Stimulated activated CD8-positive, alpha-beta memory T cell treated with anti-CD3 and anti-CD28 coated beads, Interleukin-12 subunit alpha, Interleukin-12 subunit beta, amount 100 ng/mL, for 4 hours (primary cell): ENCODE measurements around the gene LNX2.

Experiments
- DNase-seq: peaks from one replicate; pipeline ENCODE4 v3.0.0-alpha.2; 2020; ENCODE audit warnings: low read depth

The LNX2 gene

DNA sequence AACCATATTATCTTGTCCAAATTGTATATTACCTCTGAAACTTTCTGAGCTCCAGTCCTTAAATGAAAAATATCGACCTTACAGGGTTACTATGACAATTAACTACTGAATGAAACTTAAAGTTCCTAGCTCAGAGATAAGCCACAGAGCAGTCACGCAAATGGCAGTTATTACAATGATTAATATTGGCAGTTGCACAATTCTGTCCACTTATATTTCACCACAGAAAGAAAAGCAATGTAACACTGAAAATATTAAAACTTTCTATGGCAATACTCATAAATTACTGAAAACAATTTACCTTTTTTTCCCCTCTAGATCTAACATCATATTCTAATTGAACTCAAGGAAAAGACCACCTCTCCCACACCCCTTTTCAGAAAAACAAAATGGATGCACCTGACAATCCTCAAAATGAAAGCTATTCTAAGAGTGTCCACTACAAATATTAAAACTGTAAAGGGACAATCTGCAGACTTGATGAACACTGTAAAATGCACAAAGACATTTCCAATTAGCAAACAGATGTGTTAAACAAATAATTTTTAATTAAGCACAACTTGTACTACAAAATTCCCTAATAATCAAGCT lies 14.6 kb downstream of the LNX2 start:
- no peak for DNase-seq

DNA sequence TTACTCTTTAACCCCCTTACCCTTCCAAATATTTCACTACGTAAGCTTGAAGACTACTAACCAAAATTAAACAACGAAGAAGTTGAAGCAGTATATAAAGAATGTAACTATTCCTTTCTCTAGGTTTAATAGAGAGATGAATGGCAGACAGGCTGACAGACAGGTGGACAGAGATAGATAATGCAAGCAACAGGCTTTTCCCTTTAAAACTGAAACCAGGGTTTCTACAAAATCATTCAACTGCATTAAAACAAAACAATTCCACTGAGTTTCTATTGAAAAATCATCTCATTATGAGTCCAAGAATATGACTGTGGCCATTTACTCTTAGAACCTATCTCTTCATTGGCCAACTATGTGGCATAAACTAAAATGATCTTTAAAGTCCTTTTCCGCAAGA lies 15.2 kb downstream of the LNX2 start:
- no peak for DNase-seq

DNA sequence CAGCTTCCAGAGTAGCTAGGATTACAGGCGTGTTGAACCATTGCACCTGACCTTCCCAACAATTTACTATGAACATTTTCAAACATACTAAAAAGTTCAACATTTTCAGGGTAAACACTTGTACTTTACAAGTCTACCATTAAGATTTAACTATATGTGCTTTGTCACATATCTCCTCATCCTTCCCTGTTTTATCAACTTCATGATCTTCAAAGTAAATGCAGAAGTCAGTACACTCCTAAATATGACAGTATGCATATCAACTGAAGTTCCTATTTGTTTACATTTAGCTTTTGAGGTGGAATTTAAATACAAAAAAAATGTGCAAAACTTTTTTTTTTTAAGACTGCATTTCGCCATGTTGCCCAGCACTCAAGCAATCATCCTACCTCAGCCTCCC lies 18.5 kb downstream of the LNX2 start:
- no peak for DNase-seq

DNA sequence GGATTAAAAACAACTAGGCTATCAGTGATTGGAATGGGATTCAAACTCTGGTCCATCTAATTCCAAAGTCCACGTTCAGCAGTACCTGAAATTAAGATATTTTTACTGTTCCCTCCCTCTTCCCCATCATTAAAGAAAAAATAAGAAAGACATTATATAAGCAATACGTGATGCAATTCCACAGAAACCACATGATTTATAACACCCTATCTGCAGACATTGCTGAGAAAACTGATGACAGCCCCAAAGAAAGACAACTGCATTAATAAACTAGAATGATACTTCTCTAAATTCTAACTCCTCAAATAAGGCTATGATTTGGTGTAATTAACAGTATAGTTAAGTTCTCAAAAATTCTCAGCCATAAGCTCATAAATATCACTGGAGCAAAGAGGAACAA lies 19.1 kb downstream of the LNX2 start:
- no peak for DNase-seq

DNA sequence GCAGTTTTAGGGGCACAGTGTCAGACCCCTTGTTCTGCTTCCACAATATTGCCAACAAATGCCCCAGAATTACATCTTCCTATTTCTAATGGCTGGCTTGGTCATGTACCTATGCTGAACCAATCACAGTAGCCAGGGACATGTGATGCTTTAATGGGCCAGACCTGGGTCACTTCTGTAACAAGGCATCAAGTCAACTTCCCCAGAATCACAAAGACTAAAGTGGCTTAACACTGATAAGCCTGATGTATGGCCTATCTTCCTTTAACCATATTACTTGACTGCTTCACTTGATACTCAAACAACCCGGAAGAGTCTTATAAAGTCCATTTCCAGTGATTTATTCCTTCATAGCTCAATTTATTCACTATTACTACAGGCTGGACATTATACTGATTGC lies 19.6 kb downstream of the LNX2 start:
- no peak for DNase-seq

DNA sequence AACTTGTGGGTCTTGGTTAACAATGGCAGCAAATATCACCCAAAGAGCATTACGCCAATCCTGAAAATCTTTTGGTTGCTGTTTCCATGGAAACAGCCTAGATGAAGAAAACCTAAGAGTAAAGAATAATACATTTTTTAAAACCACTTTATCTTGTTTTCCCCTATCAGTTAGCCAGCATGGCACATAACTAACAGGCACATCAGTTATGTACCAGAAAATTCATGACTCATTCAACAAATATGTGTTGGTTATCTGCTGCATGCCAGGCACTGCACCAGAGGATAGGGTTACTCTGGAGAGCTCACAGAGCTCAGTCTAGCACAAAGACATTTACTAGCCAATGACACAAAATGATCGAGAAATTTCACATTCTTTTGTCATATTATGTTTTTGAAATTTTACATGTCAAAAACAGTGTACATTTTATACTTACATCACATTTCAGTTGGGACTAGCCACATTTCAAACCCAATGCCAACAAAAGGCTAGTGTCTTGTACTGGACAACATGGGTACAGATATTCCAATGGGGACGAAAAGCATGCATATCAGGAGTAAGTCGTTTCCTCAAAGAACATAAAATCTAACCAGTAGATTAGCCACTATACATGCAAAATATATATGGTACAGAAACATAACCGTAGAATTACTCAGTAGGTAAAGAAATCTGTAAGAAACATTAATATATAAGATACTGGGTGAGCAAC lies 20.3 kb downstream of the LNX2 start:
- no peak for DNase-seq

DNA sequence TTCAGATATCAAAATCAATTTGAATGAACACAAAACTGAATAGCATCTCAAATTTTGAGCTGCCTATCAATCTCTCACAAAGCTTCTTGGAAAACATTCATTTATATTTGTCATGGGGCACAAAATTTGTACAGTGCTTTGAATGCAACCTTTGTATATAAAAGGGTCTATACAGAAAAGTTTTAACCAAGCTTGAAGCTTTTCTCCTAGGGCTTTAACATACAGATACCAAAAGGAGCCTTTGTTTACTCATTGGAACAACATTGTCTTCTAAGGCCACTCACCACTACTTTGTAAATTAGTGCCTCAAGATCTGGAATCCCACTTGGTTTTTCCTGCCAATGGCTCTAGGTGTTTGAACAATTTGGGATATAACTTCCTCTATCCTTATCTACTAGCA lies 21.2 kb downstream of the LNX2 start:
- DNase-seq = no peak

DNA sequence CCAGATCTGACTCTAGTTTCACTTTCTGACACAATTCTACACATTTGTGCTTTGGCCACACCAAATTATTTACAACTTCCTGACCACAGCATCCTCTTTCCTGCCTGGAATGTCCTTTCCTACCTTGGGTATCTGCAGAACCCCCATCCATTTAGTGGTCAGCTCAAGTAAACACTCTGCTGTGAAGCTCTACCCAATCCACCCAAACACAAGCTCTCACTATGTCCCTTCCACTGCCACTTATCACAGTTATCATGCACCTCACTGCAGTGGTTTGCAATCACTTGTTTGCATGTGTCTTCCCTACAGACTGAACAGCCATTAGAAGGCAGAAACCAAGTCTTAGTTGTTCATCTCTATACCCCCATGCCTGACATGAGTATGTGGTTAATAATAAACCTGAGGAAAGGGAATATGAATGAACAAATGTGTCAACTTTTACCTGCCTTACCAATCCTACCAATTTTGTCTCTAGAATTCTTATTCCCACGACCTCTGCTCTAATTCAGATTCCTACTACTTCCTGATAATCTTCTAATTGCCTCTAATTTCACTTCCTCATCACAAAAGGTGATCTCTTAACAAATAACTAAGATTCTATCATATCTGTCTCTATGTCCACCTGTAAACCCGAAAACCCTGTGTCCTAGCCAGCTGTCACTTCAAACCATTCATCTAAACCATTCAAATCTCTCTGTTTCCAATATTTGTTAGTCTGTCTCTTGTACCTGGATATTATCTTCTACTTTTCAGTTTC lies 25.1 kb downstream of the LNX2 start:
- DNase-seq = no peak

DNA sequence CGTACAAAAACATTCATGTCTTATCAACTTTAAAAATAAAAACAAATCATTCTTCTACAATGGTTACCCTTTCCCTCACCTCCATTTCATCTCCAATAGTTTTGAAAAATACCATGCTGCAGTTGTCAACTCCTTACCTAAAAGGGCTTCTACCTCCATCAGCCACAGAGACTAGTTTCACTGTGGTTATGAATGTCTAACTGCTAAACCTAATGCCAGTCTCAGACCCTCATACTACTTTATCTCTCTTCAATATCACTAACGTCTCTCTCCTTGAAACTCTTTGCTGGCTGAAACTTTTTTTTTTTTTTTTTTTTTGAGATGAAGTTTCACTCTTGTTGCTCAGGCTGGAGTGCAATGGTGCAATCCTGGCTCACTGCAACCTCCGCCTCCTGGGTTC lies 27.1 kb downstream of the LNX2 start:
- no peak for DNase-seq

DNA sequence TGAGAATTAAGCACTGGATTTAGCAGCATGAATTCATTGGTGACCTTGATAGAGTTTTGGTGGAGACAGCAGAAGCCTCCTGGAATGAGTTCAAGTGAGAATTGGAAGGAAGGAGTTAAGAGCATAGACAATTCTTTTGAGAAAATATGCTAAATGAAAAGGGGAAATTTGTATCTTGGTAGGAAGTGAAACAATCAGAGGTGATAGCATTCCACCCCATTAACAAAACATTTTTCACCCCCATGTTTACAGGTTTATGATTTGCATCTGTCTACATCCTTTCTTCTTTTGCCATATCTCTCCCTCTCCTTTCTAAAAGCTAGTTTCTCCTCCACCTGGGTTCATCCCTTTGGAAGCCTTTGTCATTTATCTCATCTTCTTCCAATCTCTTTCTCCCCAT lies 27.5 kb downstream of the LNX2 start:
- DNase-seq = no peak

DNA sequence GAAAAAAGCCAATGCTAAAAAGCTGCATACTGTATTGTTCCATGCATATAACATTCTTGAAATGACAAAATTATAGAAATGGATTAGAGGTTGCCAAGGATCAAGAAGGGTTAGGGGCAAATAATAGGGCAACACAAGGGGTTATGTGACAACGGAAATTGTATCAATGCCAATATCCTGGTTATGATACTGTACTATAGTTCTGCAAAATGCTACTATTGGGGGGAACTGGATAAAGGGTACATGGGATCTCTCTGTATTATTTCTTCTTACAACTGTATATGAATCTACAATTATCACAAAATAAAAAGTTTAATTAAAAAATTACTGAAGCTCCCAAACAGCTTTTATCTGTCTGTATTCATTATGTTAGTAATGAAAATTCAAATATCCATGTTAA lies 31.9 kb downstream of the LNX2 start:
- no peak for DNase-seq

DNA sequence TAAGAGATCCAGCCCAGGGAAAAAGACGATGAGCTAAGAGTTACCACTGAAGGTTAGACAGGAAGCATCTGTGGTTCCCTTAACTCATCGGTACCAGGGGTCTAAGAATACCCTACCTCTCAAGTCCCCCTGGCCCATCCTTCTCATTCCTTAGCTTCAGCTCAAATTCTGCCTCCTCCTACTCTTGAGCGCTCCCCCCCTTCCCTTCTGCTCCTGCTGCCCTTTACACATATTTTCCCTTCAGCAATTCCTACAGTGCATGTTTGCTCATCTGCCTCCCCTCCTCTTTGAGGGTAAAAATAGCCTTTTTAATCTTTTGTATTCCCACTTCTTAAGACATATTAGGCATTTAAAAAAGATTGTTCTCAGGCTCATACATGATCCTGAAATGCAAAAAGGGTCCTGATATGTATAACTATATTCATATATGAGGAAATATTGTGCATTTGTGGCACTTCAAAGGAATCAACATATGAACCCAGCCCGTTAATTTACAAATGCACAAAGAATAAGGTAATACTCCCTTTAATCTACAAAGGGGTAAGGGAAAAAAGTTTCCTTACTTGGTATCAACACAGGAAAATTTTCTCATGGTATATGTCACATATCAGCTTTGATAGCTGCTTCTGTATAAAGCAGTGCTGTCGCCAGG lies 33.1 kb downstream of the LNX2 start:
- no peak for DNase-seq

DNA sequence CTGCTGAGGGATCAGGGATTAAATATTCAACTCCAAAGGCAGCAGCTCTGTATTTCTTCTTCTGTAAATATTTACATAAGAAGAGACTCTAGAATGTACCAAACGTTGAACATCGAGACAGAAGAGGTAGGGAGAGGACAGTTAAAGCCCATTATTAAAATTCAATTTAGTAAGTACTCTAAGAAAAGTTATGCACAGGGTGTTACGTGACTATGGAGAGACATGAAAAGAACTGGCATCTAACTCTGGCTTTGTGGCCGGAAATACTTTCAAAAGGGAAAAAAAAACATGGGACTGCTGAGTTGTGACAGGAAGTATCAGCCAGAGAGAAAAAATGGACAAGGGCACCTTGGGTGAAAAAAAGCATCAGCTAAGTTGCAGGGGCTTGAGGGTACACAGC lies 36.7 kb downstream of the LNX2 start:
- DNase-seq = no peak

DNA sequence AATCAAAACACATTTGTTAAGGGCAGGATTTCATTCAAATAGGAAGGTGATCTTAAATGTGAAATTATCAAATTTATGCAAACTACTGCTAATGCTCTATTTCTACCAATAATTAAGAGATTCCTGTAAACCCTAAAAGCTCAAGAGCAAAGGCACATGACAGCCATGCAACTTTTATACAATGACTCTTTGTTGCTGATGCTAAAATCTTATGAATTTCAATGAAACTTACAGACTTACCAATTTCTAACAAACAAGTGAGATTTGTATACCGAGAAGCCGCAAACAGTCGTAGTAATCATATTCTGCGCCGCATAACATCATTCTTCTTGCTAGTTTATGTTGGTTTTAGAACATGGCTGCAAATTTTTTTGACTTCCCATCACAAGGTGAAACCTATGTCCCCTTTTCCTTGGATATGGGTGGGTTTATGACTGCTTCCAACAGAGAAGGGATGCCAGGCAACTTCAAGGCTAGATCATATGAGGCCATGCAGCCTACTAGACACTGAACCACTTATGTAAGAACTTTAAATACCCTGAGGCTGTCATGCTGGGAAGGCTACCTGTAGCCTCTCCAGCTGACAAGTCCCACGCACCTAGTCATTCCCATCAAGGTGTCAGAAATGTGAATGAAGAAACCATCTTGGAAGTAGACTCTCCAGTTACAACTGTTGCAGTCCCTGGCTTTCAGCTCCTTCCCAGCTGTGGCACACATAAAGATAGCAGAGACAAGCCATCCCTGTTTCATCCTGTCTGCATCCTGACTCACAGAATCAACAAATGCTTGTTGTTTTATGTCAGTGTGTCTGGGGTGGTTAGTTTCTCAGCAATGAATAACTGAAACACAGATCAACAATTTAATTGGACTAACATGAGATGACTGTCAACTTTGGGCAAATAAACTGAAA lies 42.0 kb downstream of the LNX2 start:
- DNase-seq = no peak

DNA sequence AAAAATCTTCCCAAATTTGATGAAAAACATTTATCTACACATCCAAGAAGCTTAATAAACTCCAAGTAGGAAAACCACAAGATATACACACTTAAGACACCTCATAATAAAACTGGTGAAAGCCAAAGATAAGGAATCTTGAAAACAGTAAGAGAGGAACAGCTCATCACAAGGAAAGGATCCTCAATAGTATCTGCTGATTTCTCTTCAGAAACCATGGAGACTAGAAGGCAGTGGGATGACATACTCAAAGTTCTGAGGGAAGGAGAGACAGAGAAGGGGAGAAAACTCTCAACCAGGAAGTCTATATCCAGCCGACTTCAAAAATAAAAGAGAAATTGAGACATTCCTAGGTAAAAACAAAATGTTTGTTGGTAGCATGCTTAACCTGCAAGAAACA lies 45.7 kb downstream of the LNX2 start:
- DNase-seq = no peak

DNA sequence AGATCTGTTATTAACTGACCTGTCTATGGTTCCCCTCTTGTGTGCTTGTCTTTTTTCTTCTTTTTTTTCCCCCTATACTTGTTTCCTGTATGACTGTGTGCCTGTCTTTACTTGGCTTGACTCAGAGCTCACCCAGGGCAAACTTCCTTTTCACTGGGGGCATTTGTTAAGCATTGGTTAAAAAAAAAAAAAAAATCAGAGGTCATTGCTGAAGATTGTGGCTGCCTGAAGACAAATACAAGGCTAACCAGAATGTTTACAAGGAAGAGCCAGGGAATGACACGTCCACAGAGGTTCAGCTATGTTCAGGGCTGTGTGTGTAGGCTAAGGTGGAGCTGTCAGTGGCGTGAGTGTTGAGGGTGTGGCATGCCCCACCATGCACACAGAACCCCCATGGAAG lies 47.1 kb downstream of the LNX2 start:
- no peak for DNase-seq

DNA sequence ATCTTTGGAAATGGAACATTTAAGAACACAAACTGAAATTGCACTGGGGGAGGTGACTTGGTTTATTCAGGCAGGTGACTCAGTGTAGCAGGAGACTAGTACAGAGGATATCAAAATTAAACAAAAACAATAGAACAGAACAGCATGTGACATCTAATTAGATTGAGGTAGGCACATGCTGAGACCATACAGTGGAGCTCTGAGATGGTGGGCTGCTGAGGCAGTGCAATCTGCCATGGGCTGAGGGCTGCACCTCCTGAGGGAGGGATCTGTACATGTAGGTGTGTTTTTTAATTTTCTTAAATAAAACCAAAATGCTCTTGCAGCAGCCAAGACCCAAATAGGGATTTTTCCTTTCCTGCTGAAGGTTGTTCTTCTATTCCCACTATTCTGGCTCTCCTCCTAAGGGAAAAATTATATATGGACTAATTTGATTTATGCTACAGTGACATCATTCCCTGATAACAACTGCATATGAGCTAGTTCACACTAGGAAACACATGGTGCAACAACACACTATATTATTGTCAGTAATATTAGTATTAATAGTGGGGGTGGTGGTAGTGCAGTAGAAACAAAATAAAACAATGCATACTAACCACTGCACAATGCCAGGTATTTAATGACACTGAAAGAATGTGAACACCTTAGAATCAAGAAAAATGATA lies 48.0 kb downstream of the LNX2 start:
- no peak for DNase-seq

DNA sequence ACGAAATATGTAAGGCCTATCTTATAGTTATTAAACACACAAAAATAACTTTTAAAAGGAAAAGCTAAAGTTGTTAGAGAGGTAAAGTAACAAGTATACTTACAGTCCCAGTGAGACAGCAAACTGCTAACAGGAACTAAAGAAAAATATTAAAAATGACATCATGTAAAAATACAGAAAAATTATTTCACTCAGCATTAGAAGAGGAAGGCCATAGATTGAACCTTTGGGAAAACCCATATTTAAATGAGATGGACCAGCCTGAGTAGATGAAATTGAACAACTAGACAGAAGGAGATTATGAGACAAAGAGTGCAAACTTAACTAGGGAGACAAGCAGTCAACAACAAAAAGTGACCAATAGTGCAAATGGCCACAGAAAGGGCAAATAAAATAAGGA lies 49.4 kb downstream of the LNX2 start:
- no peak for DNase-seq

DNA sequence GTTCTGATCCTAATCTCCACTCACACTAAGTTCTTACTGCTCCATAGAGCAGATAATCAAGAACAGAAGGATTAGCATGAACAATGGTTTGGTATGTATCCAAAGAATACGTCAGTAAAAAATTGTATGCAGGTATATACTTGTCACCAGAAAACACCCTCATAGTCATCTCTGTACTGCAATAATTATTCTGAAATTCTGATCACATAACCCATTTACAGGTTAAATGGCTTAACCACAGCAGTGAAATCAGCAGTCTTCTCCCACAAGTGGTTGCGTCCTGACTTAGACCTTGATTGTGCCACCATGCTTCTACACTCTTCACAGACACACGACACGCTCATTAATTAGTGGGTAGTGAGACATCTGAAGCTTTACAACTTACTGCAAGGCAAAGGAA lies 50.9 kb downstream of the LNX2 start:
- DNase-seq = no peak

DNA sequence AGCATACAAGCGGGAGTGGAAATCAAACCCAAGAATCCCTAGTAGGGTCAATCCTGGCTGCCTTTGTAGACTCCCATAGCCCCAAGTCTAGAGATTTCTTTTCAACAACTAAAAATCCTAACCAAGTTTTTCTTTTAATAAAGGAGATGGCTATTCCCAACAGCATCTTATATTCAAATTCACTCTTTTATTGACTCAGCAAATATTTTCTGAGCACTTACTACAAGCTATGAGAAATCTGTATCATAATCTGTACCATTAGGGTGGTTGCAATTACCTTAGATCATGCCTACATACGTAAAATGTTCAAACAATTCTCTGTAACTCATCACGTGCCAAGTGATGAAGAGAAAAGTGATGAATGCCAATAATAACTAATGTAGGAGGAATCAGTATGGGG lies 54.5 kb downstream of the LNX2 start:
- DNase-seq = no peak

DNA sequence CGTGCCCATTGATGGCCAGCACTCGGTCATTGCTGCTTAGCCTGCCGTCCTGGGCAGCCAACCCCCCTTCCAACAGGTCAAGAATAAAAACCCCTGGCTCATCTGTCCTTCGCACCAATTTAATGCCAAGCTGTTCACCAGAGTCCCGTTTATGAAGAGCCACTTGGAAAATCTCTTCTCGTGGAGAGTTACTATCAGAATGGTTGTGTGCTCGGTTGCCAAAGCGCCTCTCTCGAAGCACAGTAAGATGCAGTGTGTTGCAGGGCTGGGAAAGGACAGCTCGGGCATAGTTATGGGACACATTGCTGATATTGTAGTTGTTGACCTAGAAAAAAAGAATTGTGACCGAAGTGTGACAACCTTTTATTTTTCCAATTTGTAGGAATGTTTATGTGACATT lies 57.9 kb downstream of the LNX2 start:
- no peak for DNase-seq
